Loucy (cell line): ENCODE results near the gene AGPAT1.

Experiments
- EZH2phosphoT487 ChIP-seq: fragments of 200-600 bp; IDR thresholded peaks from 2 replicates; pipeline ENCODE4 v1.6.1; 2018; ENCODE audit warnings: antibody characterized with exemption, mild to moderate bottlenecking, moderate library complexity, borderline replicate concordance
- TF ChIP-seq, protein P1 (sequence below): fragments of 200-600 bp; sonication (generic); conservative IDR thresholded peaks from 2 replicates; pipeline ENCODE4 v1.5.1; 2014; ENCODE audit warnings: mild to moderate bottlenecking, antibody characterized with exemption, low read length

GRCh38 chr6:32218167-32218566 lies 42.3 kb upstream of the AGPAT1 start:
- TF ChIP-seq, protein P1, sequence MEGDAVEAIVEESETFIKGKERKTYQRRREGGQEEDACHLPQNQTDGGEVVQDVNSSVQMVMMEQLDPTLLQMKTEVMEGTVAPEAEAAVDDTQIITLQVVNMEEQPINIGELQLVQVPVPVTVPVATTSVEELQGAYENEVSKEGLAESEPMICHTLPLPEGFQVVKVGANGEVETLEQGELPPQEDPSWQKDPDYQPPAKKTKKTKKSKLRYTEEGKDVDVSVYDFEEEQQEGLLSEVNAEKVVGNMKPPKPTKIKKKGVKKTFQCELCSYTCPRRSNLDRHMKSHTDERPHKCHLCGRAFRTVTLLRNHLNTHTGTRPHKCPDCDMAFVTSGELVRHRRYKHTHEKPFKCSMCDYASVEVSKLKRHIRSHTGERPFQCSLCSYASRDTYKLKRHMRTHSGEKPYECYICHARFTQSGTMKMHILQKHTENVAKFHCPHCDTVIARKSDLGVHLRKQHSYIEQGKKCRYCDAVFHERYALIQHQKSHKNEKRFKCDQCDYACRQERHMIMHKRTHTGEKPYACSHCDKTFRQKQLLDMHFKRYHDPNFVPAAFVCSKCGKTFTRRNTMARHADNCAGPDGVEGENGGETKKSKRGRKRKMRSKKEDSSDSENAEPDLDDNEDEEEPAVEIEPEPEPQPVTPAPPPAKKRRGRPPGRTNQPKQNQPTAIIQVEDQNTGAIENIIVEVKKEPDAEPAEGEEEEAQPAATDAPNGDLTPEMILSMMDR: no peak
- TF ChIP-seq EZH2phosphoT487: no peak
